Adrenal gland (tissue), 12 donors: ENCODE results near the gene ZBTB6. TPM values are rescaled to one million over a fixed set of nuclear protein-coding genes. Genes with fewer than 3 reads are reported as not detected.

Source experiments
- DNase-seq, 7 donors: peaks; one replicate each; pipeline ENCODE4 v3.0.0-alpha.2; 2019 to 2020
- H3K27ac ChIP-seq, 5 donors: fragments of 200-600 bp; sonication (generic) in 4 of 5; 1 replicate in 3 of 5; 2 replicates in 2 of 5; pipeline versions ENCODE4 v1.5.1 to v1.8.0; 2016 to 2020; ENCODE audit warnings: mild to moderate bottlenecking in 1 of 5
- H3K27me3 ChIP-seq: fragments of 200-600 bp; 2 replicates; pipeline ENCODE4 v1.8.0; 2021
- H3K36me3 ChIP-seq, 2 donors: fragments of 200-600 bp; replicated peaks in 1 of 2; 1 replicate in 1 of 2; 2 replicates in 1 of 2; pipeline versions ENCODE4 v1.5.1 to v1.8.0; 2018 to 2022
- H3K4me1 ChIP-seq, 2 donors: fragments of 200-600 bp; replicated peaks in 1 of 2; 1 replicate in 1 of 2; 2 replicates in 1 of 2; pipeline versions ENCODE4 v1.5.1 to v1.8.0; 2018 to 2021
- H3K4me3 ChIP-seq, 4 donors: fragments of 200-600 bp; sonication (generic) in 3 of 4; one replicate each; pipeline ENCODE4 v1.5.1; 2016 to 2018
- H3K9me3 ChIP-seq, 3 donors: fragments of 200-600 bp; sonication (generic) in 1 of 3; replicated peaks in 1 of 3; 1 replicate in 2 of 3; 2 replicates in 1 of 3; pipeline versions ENCODE4 v1.5.1 to v1.8.0; 2016 to 2021
- POLR2A ChIP-seq, 2 donors: fragments of 450-650 bp; IDR thresholded peaks; one replicate each; pipeline ENCODE4 v1.6.1; 2017; ENCODE audit warnings: antibody characterized with exemption in 2 of 2, mild to moderate bottlenecking in 2 of 2, moderate library complexity in 1 of 2
- WGBS, 4 donors: extraction: QIAGEN DNeasy Blood & Tissue Kit in 2 of 4; methylation state at CpG; one replicate each; pipeline versions ENCODE4 v1.1.5 to v1.1.7; 2013 to 2017; 5-methylcytosine and 5-hydroxymethylcytosine counted together
- intact Hi-C, 2 donors: fragments of 100-400 bp; cut with DNase I; formaldehyde crosslinking; loops; one replicate each; pipeline versions ENCODE4 v1.14.1 to v1.15.0; 2022 to 2023
- polyA plus RNA-seq, 3 donors: library from polyadenylated mRNA; stranded (reverse); fragments of 200-250 nt in 2 of 3; fragments of 350-450 nt in 1 of 3; fragmentation: Illumina TruSeq in 1 of 3; extraction: RNeasy Lipid Tissue Mini Kit (QIAGEN cat#74804) in 1 of 3; gene quantifications; one replicate each; pipeline ENCODE4 v1.2.3, GENCODE V29; 2013 to 2014
- small RNA-seq, 2 donors: library from RNA; depleted of rRNA; stranded (forward); fragments of <200 nt; gene quantifications; one replicate each; pipeline ENCODE3, GENCODE V24; 2016
- total RNA-seq, 9 donors: library from RNA; depleted of rRNA in 4 of 9; stranded (reverse); fragments of >200 nt in 4 of 9; fragments of 120-200 nt in 1 of 9; fragmentation: NEBNext Ultra II Directional in 1 of 9; extraction: Animal tissue kit (Norgen Biotek cat#: 25700) in 1 of 9; gene quantifications; one replicate each; pipeline versions ENCODE4 v1.1.0 to v1.2.4, GENCODE V29; 2013 to 2023
- TF ChIP-seq, protein P1 (sequence below), 6 experiments: fragments of 450-650 bp in 4 of 6; fragments of 200-600 bp in 2 of 6; sonication (generic) in 1 of 6; IDR thresholded peaks; 1 replicate in 5 of 6; 2 replicates in 1 of 6; pipeline versions ENCODE4 v1.5.1 to v1.8.0; 2016 to 2021; ENCODE audit warnings: antibody characterized with exemption in 6 of 6, mild to moderate bottlenecking in 2 of 6, moderate library complexity in 1 of 6
- donor health status: healthy with polysubstance abuse.
- donor health status: Bipolar disorder and iron deficiency.
- donor health status: DM: yes; HTN: yes; CAD: no.
- donor health status: DM: no; HTN: no; CAD: no.
- donor health status: DM: no; HTN: no; CAD: no.
- donor health status: DM: yes; HTN: yes; CAD: no.

ZBTB6 gene
- total and polyA plus RNA-seq, 12 donors = 1.8 to 11.6 (median 7.8) TPM

DNA sequence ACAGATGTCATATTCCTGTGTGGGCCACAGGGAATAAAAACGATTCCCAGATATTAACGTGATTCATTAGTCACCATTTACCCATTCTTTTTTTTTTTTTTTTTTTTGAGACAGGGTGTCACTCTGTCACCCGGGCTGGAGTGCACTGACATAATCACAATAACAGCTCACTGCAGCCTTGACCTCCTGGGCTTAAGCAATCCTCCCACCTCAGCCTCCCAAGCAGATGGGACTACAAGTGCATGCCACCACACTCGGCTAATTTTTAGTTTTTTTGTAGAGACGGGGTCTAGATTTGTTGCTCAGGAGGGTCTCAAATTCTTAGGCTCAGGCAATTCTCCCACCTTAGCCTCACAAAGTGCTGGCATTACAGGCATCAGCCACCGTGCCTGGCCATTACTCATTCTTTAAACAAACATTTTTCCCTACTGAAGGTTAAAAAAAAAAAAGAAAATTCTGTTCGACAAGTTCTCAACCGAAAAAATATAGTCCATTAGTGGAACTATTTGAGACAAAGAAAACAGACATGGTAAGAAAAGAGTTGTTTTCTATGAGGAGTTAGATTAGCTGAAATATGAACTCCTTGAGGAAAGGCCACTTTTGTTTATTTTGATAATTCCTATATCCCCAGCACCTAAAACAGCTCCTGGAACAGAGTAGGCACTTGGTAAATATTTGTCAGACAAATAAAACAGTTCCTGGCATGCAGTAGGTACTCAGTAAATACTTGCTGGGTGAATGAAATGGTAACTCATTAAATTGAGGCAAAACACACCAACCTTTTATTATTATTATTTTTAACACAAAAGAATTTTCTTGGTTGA, 52.6 kb downstream of the ZBTB6 start:
- no peak for DNase-seq
- Histone ChIP-seq H3K4me3 (no peak overlapping the region), H3K4me1 (no peaks in the 10 kb centered on the region), H3K27ac (no peak overlapping the region), H3K36me3 (peaks cover 0 to 53% of the 10 kb centered on the region in 2 donors), H3K27me3 (no peaks in the 10 kb centered on the region), H3K9me3 (no peaks in the 10 kb centered on the region)
- WGBS, 4 donors = 80 to 86% (median 82%) methylated on average over 7 to 8 of the region's 8 CpGs
- TF ChIP-seq, protein P1, sequence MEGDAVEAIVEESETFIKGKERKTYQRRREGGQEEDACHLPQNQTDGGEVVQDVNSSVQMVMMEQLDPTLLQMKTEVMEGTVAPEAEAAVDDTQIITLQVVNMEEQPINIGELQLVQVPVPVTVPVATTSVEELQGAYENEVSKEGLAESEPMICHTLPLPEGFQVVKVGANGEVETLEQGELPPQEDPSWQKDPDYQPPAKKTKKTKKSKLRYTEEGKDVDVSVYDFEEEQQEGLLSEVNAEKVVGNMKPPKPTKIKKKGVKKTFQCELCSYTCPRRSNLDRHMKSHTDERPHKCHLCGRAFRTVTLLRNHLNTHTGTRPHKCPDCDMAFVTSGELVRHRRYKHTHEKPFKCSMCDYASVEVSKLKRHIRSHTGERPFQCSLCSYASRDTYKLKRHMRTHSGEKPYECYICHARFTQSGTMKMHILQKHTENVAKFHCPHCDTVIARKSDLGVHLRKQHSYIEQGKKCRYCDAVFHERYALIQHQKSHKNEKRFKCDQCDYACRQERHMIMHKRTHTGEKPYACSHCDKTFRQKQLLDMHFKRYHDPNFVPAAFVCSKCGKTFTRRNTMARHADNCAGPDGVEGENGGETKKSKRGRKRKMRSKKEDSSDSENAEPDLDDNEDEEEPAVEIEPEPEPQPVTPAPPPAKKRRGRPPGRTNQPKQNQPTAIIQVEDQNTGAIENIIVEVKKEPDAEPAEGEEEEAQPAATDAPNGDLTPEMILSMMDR (IDR thresholded peaks at IDR 0.05) = no peak
- no peak for TF ChIP-seq POLR2A (IDR thresholded peaks at IDR 0.05)
- intact Hi-C loops = no loop called here

Small RNA genes lying within 50 kb of the gene (small RNA-seq; reads per million reads assigned to genes)
- 0 reads per million in 2 donors for gene RNY1P15
- 3,617 to 3,972 reads per million in 2 donors for gene SNORD90

Other genes with a start within 250 kb of the ZBTB6 start
- not detected for gene OR1L3, start 238.2 kb downstream of the ZBTB6 start, total RNA-seq
- gene OR1L3, start 238.2 kb downstream of the ZBTB6 start, polyA plus RNA-seq = not detected
- not detected for gene OR1L4, start 189.3 kb downstream of the ZBTB6 start, total RNA-seq
- gene OR1L4, start 189.3 kb downstream of the ZBTB6 start, polyA plus RNA-seq = not detected
- not detected for gene OR1L6, start 171.0 kb downstream of the ZBTB6 start, total RNA-seq
- gene OR1L6, start 171.0 kb downstream of the ZBTB6 start, polyA plus RNA-seq = not detected
- not detected for gene OR5C1, start 124.4 kb downstream of the ZBTB6 start, total RNA-seq
- gene OR5C1, start 124.4 kb downstream of the ZBTB6 start, polyA plus RNA-seq = not detected
- gene OR1K1, start 113.2 kb downstream of the ZBTB6 start, total RNA-seq = not detected
- gene OR1K1, start 113.2 kb downstream of the ZBTB6 start, polyA plus RNA-seq = not detected
- gene PDCL, start 84.7 kb downstream of the ZBTB6 start, total RNA-seq = 10 to 100 TPM; 10.5 to 19.1 (median 15.7) TPM
- 10 to 100 TPM in 1 of 3 donors, 1 to 10 TPM in 2; 6.3 to 10.8 (median 6.4) TPM for gene PDCL, start 84.7 kb downstream of the ZBTB6 start, polyA plus RNA-seq
- 10 to 100 TPM; 22.6 to 42.2 (median 33.0) TPM for gene RC3H2, start 8.0 kb downstream of the ZBTB6 start, total RNA-seq
- 10 to 100 TPM in 1 of 3 donors, 1 to 10 TPM in 2; 8.0 to 16.3 (median 9.3) TPM for gene RC3H2, start 8.0 kb downstream of the ZBTB6 start, polyA plus RNA-seq
- 1 to 10 TPM; 2.1 to 7.4 (median 5.1) TPM for gene ZBTB26, start 18.2 kb upstream of the ZBTB6 start, total RNA-seq
- 1 to 10 TPM; 1.6 to 5.2 (median 1.7) TPM for gene ZBTB26, start 18.2 kb upstream of the ZBTB6 start, polyA plus RNA-seq
- gene RABGAP1, start 27.7 kb upstream of the ZBTB6 start, total RNA-seq = 10 to 100 TPM; 17.1 to 62.3 (median 36.3) TPM
- gene RABGAP1, start 27.7 kb upstream of the ZBTB6 start, polyA plus RNA-seq = 10 to 100 TPM in 2 of 3 donors, 1 to 10 TPM in 1; 8.5 to 29.5 (median 11.9) TPM
- gene GPR21, start 120.3 kb upstream of the ZBTB6 start, total RNA-seq = 1 to 10 TPM in 3 of 9 donors, under 1 TPM in 4, not detected in 2; 0.14 to 1.7 (median 0.95) TPM
- gene GPR21, start 120.3 kb upstream of the ZBTB6 start, polyA plus RNA-seq = under 1 TPM in 2 of 3 donors, not detected in 1; 0.22 to 0.32 TPM